Esophagus muscularis mucosa (tissue), 4 donors: Measurements from ENCODE around the gene SLC6A9.

Experiments
- EP300 ChIP-seq: sonication (generic); formaldehyde crosslinking; IDR thresholded peaks from one replicate; pipeline ENCODE4 v1.6.1; 2017; ENCODE audit warnings: antibody characterized with exemption
- POLR2A ChIP-seq: fragments of 450-650 bp; IDR thresholded peaks from one replicate; pipeline ENCODE4 v1.6.1; 2017; ENCODE audit warnings: antibody characterized with exemption, moderate library complexity, mild to moderate bottlenecking, low read depth
- POLR2AphosphoS5 ChIP-seq, 2 donors: sonication (generic); formaldehyde crosslinking; IDR thresholded peaks; one replicate each; pipeline ENCODE4 v1.6.1; 2017; ENCODE audit warnings: antibody characterized with exemption in 2 of 2
- TF ChIP-seq, protein P1 (sequence below), 3 experiments: fragments of 200-600 bp in 2 of 3; fragments of 450-650 bp in 1 of 3; sonication (generic) in 2 of 3; IDR thresholded peaks; one replicate each; pipeline ENCODE4 v1.5.1; 2017 to 2019; ENCODE audit warnings: antibody characterized with exemption in 3 of 3, mild to moderate bottlenecking in 2 of 3, moderate library complexity in 1 of 3

DNA sequence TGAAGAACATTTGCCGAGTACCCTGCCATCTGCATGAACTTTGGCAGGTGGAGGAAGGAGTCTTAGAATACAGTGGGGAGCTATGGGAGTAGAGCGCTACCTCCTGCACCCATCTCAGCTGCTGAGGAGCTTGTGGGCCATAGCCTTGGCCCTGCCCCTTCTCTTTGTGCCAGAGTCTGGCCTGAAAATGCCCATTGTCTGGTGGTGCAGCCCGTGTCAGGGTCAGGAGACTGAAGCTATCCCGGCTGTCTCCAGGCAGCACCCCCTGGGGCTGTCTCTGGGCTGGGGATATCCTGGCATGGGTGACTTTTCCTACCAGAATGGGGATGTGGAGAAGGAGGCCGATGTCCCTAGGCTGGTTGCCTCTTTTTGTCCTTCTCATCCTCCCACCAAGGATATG lies 77.2 kb downstream of the SLC6A9 start:
- TF ChIP-seq, protein P1, sequence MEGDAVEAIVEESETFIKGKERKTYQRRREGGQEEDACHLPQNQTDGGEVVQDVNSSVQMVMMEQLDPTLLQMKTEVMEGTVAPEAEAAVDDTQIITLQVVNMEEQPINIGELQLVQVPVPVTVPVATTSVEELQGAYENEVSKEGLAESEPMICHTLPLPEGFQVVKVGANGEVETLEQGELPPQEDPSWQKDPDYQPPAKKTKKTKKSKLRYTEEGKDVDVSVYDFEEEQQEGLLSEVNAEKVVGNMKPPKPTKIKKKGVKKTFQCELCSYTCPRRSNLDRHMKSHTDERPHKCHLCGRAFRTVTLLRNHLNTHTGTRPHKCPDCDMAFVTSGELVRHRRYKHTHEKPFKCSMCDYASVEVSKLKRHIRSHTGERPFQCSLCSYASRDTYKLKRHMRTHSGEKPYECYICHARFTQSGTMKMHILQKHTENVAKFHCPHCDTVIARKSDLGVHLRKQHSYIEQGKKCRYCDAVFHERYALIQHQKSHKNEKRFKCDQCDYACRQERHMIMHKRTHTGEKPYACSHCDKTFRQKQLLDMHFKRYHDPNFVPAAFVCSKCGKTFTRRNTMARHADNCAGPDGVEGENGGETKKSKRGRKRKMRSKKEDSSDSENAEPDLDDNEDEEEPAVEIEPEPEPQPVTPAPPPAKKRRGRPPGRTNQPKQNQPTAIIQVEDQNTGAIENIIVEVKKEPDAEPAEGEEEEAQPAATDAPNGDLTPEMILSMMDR (IDR thresholded peaks at IDR 0.05): no peak
- TF ChIP-seq POLR2AphosphoS5 (IDR thresholded peaks at IDR 0.05) (no peak), POLR2A (no peak), EP300 (no peak)
